Caco-2 (cell line): ENCODE results near the gene ZNF507. TPM values are rescaled to one million over a fixed set of nuclear protein-coding genes. Genes with fewer than 3 reads are reported as not detected.
"Not testable (repeated sequence)": the region's sequence is repeated elsewhere in the genome, so short reads cannot be mapped to it uniquely, and the experiment has no call there.

Experiments
- BruUV-seq: library from RNA; stranded (reverse); fragments of 400-500 nt; replicated peaks from 2 replicates; lab custom pipeline; 2021; lab: Mats Ljungman, UMichigan
- CTCF ChIA-PET: fragments of 300-600 bp; sonication (Branson Sonifier 250); formaldehyde crosslinking; loops from one replicate; lab custom pipeline; 2022; ENCODE audit warnings: antibody characterized with exemption; lab: Charles Lee
- POLR2A ChIA-PET: fragments of 300-600 bp; sonication (Branson Sonifier 250); formaldehyde crosslinking; loops from one replicate; lab custom pipeline; 2022; ENCODE audit warnings: antibody characterized with exemption; lab: Charles Lee
- DNase-seq, 2 experiments: peaks; one replicate each; pipeline versions ENCODE4 v3.0.0 to v3.0.0-alpha.2; 2020 to 2022
- H3K27me3 ChIP-seq: replicated peaks from 2 replicates; pipeline ENCODE4 v1.6.0; 2011; ENCODE audit warnings: low read length; ENCODE audit not compliant: control insufficient read depth, insufficient read depth
- H3K36me3 ChIP-seq: 2 replicates; pipeline ENCODE4 v1.5.1; 2011; ENCODE audit warnings: low read length; ENCODE audit not compliant: control insufficient read depth, insufficient read depth
- H3K4me1 ChIP-seq: fragments of 250-450 bp; sonication (Bioruptor Pico); 2 replicates; pipeline ENCODE4 v1.5.1; 2020; ENCODE audit warnings: mild to moderate bottlenecking
- H3K4me3 ChIP-seq: 2 replicates; pipeline ENCODE4 v1.5.1; 2011; ENCODE audit warnings: low read depth, mild to moderate bottlenecking, control low read depth, low read length
- H3K9me3 ChIP-seq: fragments of 250-450 bp; sonication (Bioruptor Pico); 2 replicates; pipeline ENCODE4 v1.5.1; 2020; ENCODE audit warnings: mild to moderate bottlenecking, moderate library complexity
- H3K27ac Mint-ChIP-seq: one replicate; pipeline ENCODE4 v1.8.0; 2022; ENCODE audit warnings: mixed read lengths; ENCODE audit not compliant: unreplicated experiment
- H3K27me3 Mint-ChIP-seq: one replicate; pipeline ENCODE4 v1.8.0; 2022; ENCODE audit warnings: mixed read lengths; ENCODE audit not compliant: insufficient read depth, unreplicated experiment
- H3K36me3 Mint-ChIP-seq: one replicate; pipeline ENCODE4 v1.8.0; 2022; ENCODE audit warnings: mild to moderate bottlenecking, mixed read lengths; ENCODE audit not compliant: insufficient read depth, unreplicated experiment
- H3K4me1 Mint-ChIP-seq: one replicate; pipeline ENCODE4 v1.8.0; 2022; ENCODE audit warnings: low read depth, mixed read lengths; ENCODE audit not compliant: unreplicated experiment
- H3K4me3 Mint-ChIP-seq: one replicate; pipeline ENCODE4 v1.8.0; 2022; ENCODE audit warnings: mild to moderate bottlenecking, moderate library complexity, mixed read lengths; ENCODE audit not compliant: unreplicated experiment
- H3K9me3 Mint-ChIP-seq: one replicate; pipeline ENCODE4 v1.8.0; 2022; ENCODE audit warnings: mixed read lengths; ENCODE audit not compliant: unreplicated experiment
- intact Hi-C: fragments of 100-400 bp; cut with micrococcal nuclease; formaldehyde crosslinking; loops from one replicate; pipeline ENCODE4 v1.10.0; 2022; ENCODE audit not compliant: unreplicated experiment
- total RNA-seq: library from RNA; stranded (reverse); gene quantifications from 2 replicates; pipeline ENCODE4 v1.2.3, GENCODE V29; 2022
- TF ChIP-seq, protein P1 (sequence below), 2 experiments: fragments of 200-600 bp in 1 of 2; IDR thresholded peaks; 1 replicate in 1 of 2; 2 replicates in 1 of 2; pipeline versions ENCODE4 v1.5.1 to v1.8.0; 2011 to 2022; ENCODE audit warnings: antibody characterized with exemption in 1 of 2, control low read depth in 1 of 2, inconsistent platforms in 1 of 2, low read depth in 1 of 2, low read length in 1 of 2, mild to moderate bottlenecking in 1 of 2, moderate library complexity in 1 of 2; ENCODE audit not compliant: insufficient read depth in 1 of 2, severe bottlenecking in 1 of 2, unreplicated experiment in 1 of 2

Gene ZNF507
- total RNA-seq, 1 experiment from 2014 or later, result 27.4 TPM

DNA sequence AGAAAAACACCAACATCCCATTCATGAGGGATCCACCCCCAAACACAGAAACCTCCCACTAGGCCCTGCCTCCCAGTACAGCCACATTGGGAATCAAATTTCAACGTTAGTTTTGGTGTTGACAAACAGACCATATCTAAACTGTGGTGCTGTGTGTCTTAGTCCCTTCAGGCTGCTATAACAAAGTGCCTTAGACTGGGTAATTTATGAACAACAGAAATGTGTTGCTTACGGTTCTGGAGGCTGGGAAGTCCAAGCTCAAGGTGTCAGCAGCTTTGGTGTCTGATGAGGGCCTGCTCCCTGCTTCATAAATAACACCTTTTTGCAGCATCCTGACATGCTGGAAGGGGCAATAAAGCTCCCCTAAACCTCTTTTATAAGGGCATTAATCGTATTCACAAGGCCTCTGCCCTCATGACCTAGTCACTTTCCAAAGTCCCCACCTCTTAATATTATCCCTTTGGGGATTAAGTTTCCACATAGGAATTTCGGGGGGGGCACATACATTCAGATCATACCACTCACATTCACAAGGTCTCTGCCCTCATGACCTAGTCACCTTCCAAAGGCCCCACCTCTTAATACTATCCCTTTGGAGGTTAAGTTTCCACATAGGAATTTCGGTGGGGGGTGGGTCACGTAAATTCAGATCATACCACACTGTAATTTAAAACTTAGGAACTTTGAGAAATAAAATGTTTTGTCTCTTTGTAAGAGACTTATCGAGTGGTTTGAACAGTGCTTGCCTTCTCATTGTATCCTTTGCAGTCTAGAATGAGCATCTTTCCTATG, 27.5 kb downstream of the ZNF507 start:
- Mint-ChIP-seq H3K36me3 (peaks cover 60% of the 10 kb centered on the region), H3K4me1 (peaks cover 60% of the 10 kb centered on the region), H3K9me3 (no peaks in the 10 kb centered on the region), H3K4me3 (peak overlapping the region; percentile 66), H3K27me3 (no peaks in the 10 kb centered on the region), H3K27ac (peak overlapping the region; percentile 96)
- Histone ChIP-seq H3K36me3 (no peaks in the 10 kb centered on the region; the same call in 1 of the 2 replicates), H3K4me1 (peaks cover 37% of the 10 kb centered on the region), H3K27me3 (no peaks in the 10 kb centered on the region), H3K9me3 (peaks cover 6% of the 10 kb centered on the region; the same call in 1 of the 2 replicates), H3K4me3 (no peak overlapping the region)
- no TSS peak for BruUV-seq
- TF ChIP-seq, protein P1, sequence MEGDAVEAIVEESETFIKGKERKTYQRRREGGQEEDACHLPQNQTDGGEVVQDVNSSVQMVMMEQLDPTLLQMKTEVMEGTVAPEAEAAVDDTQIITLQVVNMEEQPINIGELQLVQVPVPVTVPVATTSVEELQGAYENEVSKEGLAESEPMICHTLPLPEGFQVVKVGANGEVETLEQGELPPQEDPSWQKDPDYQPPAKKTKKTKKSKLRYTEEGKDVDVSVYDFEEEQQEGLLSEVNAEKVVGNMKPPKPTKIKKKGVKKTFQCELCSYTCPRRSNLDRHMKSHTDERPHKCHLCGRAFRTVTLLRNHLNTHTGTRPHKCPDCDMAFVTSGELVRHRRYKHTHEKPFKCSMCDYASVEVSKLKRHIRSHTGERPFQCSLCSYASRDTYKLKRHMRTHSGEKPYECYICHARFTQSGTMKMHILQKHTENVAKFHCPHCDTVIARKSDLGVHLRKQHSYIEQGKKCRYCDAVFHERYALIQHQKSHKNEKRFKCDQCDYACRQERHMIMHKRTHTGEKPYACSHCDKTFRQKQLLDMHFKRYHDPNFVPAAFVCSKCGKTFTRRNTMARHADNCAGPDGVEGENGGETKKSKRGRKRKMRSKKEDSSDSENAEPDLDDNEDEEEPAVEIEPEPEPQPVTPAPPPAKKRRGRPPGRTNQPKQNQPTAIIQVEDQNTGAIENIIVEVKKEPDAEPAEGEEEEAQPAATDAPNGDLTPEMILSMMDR (IDR thresholded peaks at IDR 0.05; ENCODE audit: insufficient read depth in 1 of 2, low read depth in 1 of 2, low read length in 1 of 2, severe bottlenecking in 1 of 2, unreplicated experiment in 1 of 2), result no peak
- DNase-seq, result peak; percentile 18 to 73
- ChIA-PET CTCF (interaction anchor here (1.2 kb wide), 2 partner anchors 10 to 33 kb away, joined by 5 read pairs; no protein-coding TSS in a partner anchor), POLR2A (interaction anchor here (1.1 to 1.8 kb wide), 4 partner anchors 10 to 33 kb away, joined by 4 to 14 read pairs (median 8); partner anchors contain the start of genes DPY19L3 and ZNF507)
- intact Hi-C loops, result loop anchor here (1.0 to 2.0 kb wide), 4 partner anchors 10 to 32 kb away; partner anchors contain the start of gene DPY19L3

DNA sequence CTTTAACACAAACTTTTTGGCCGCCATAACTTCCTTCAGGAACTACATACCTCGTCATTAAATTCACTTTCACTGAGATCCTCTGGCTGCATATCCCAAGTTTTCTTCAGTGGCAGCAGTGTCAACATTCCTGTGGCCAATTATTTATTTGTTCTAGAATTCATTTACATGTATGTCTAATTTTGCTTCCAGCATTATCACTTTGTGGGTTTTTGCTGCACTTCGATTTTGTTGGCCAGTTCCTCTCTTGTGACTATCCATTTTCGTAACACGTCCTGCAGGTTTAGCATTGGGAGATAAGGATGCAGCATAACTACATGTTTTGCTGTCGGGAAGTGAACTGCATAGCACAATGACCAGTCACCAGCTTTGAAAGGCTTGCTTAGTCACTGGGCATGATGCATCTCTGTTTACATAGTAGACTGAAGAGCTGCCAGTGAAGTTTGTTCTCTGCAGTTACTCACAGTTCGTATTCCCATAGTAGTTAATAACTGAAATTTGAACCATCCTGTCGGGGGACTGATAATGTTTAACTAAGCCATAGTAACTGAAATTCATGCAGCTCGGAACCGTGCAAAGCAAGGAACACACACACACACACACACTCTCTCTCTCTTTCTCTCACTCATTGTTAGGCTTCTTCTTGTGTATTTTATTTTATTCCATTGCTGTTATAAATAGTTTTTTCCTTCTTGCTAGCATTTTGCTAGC, 28.3 kb downstream of the ZNF507 start:
- POLR2A ChIA-PET, result interaction anchor here (0.5 to 1.8 kb wide), 5 partner anchors 10 to 32 kb away, joined by 3 to 14 read pairs (median 6); partner anchors contain the start of genes DPY19L3 and ZNF507
- H3K9me3 Mint-ChIP-seq, result no peaks in the 10 kb centered on the region
- H3K4me1 ChIP-seq, result peaks cover 37% of the 10 kb centered on the region
- H3K27me3 ChIP-seq, result no peaks in the 10 kb centered on the region
- peak overlapping the region; percentile 66 for H3K4me3 Mint-ChIP-seq
- TF ChIP-seq, protein P1 (IDR thresholded peaks at IDR 0.05; ENCODE audit: insufficient read depth in 1 of 2, low read depth in 1 of 2, low read length in 1 of 2, severe bottlenecking in 1 of 2, unreplicated experiment in 1 of 2), result no peak
- H3K27ac Mint-ChIP-seq, result peak overlapping the region; percentile 96
- peaks cover 60% of the 10 kb centered on the region for H3K36me3 Mint-ChIP-seq
- CTCF ChIA-PET, result interaction anchor here (1.2 kb wide), 2 partner anchors 10 to 34 kb away, joined by 5 read pairs; no protein-coding TSS in a partner anchor
- peaks cover 6% of the 10 kb centered on the region; the same call in 1 of the 2 replicates for H3K9me3 ChIP-seq
- DNase-seq, result peak; percentile 88 to 93
- H3K4me3 ChIP-seq, result no peak overlapping the region
- no TSS peak for BruUV-seq
- H3K36me3 ChIP-seq, result no peaks in the 10 kb centered on the region; the same call in 1 of the 2 replicates
- no peaks in the 10 kb centered on the region for H3K27me3 Mint-ChIP-seq
- H3K4me1 Mint-ChIP-seq, result peaks cover 54% of the 10 kb centered on the region
- intact Hi-C loops, result loop anchor here (1.0 to 2.0 kb wide), 4 partner anchors 10 to 31 kb away; partner anchors contain the start of gene DPY19L3

DNA sequence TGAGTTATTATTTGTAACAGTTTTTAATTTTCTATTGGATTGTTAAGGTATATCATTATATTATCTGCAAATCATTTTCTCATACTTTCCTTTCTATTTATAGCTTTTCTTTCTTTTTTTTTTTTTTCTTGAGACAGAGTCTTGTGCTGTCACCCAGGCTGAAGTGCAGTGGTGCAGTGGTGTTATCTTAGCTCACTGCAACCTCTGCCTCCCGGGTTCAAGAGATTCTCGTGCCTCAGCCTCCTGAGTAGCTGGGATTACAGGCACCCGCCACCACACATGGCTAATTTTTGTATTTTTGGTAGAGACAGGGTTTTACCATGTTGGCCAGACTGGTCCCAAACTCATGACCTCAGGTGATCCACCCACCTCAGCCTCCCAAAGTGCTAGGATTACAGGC, 29.0 kb downstream of the ZNF507 start:
- H3K4me3 ChIP-seq, H3K36me3 ChIP-seq, H3K9me3 ChIP-seq, H3K9me3 Mint-ChIP-seq, DNase-seq, H3K27me3 ChIP-seq, H3K27me3 Mint-ChIP-seq, intact Hi-C loops: not testable (repeated sequence)
- peak overlapping the region; percentile 96 for H3K27ac Mint-ChIP-seq
- peaks cover 37% of the 10 kb centered on the region for H3K4me1 ChIP-seq
- H3K36me3 Mint-ChIP-seq, result peaks cover 60% of the 10 kb centered on the region
- ChIA-PET POLR2A (interaction anchor here (1.1 to 1.8 kb wide), 4 partner anchors 11 to 31 kb away, joined by 4 to 14 read pairs (median 8); partner anchors contain the start of genes DPY19L3 and ZNF507), CTCF (interaction anchor here (1.2 kb wide), 2 partner anchors 11 to 34 kb away, joined by 5 read pairs; no protein-coding TSS in a partner anchor)
- BruUV-seq, result TSS peak; percentile 57
- H3K4me3 Mint-ChIP-seq, result peak overlapping the region; percentile 66
- peaks cover 49% of the 10 kb centered on the region for H3K4me1 Mint-ChIP-seq
